Measurements from ENCODE around the gene OAS1.
"Not testable (repeated sequence)": the region's sequence is repeated elsewhere in the genome, so short reads cannot be mapped to it uniquely, and the experiment has no call there.

Gene OAS1

GRCh38 chr12:112937741-112938719 is 31.3 kb downstream of the OAS1 start, which contains the start of gene OAS3:
Gene OAS3 (plus strand): TSS chr12:112938474. CDS start chr12:112938531, 57 bp downstream.
- peak; percentile 59 for DNase-seq

GRCh38 chr12:112938751-112939150 is 32.0 kb downstream of the OAS1 start:
- DNase-seq = no peak

GRCh38 chr12:112939761-112940381 is 33.1 kb downstream of the OAS1 start:
- no peak for DNase-seq

- no peak for DNase-seq
These were observed 35.0 kb downstream of the OAS1 start for GRCh38 chr12:112941528-112942335.

GRCh38 chr12:112942572-112942971 is 35.8 kb downstream of the OAS1 start:
- no peak for DNase-seq

GRCh38 chr12:112944024-112944690 is 37.4 kb downstream of the OAS1 start:
- DNase-seq = no peak

GRCh38 chr12:112945515-112945914 is 38.8 kb downstream of the OAS1 start:
- DNase-seq = no peak

GRCh38 chr12:112946236-112947000 is 39.7 kb downstream of the OAS1 start:
- DNase-seq = no peak

- no peak for DNase-seq
These were observed 40.6 kb downstream of the OAS1 start for GRCh38 chr12:112947314-112947713.

- DNase-seq = no peak
These were observed 41.0 kb downstream of the OAS1 start for GRCh38 chr12:112947761-112948160.

- no peak for DNase-seq
These were observed 42.0 kb downstream of the OAS1 start for GRCh38 chr12:112948806-112949205.

- DNase-seq = no peak
These were observed 43.9 kb downstream of the OAS1 start for GRCh38 chr12:112950701-112951100.

- DNase-seq = not testable (repeated sequence)
These were observed 50.4 kb downstream of the OAS1 start for GRCh38 chr12:112957125-112957524.

- no peak for DNase-seq
These were observed 54.3 kb downstream of the OAS1 start for GRCh38 chr12:112961074-112961473.

- DNase-seq = no peak
These were observed 54.8 kb downstream of the OAS1 start for GRCh38 chr12:112961536-112961935.

GRCh38 chr12:112962561-112962960 is 55.8 kb downstream of the OAS1 start:
- DNase-seq = no peak

GRCh38 chr12:112963227-112963861 is 56.6 kb downstream of the OAS1 start:
- no peak for DNase-seq

- DNase-seq = no peak
These were observed 57.4 kb downstream of the OAS1 start for GRCh38 chr12:112964067-112964670.

- DNase-seq = no peak
These were observed 58.2 kb downstream of the OAS1 start for GRCh38 chr12:112964915-112965314.

GRCh38 chr12:112965643-112966042 is 58.9 kb downstream of the OAS1 start:
- no peak for DNase-seq

GRCh38 chr12:112967306-112967705 is 60.5 kb downstream of the OAS1 start:
- DNase-seq = no peak

All from fibroblast of skin of back (primary cell).